ENCODE results near the gene XCR1. TPM values are rescaled to one million over a fixed set of nuclear protein-coding genes. Genes with fewer than 3 reads are reported as not detected.

XCR1 gene
- total RNA-seq, 1 donor from 2014 or later = not detected

- ChIA-PET POLR2A (no interaction called here), CTCF (interaction anchor here (0.6 to 0.9 kb wide), 2 partner anchors 12 to 113 kb away, joined by 3 read pairs; no protein-coding TSS in a partner anchor)
- Mint-ChIP-seq H3K27ac (no peak overlapping the region), H3K27me3 (no peaks in the 10 kb centered on the region), H3K4me1 (peaks cover 13% of the 10 kb centered on the region), H3K9me3 (no peaks in the 10 kb centered on the region), H3K4me3 (no peak overlapping the region), H3K36me3 (ENCODE audit: low read depth) (peaks cover 86% of the 10 kb centered on the region)
- ATAC-seq (ENCODE audit: low read depth) (no peak), DNase-seq (no peak)
- TF ChIP-seq CTCF (IDR thresholded peaks at IDR 0.05) = no peak
- intact Hi-C loops (cut with micrococcal nuclease) = no loop called here
Measured at GRCh38 chr3:45968149-45968548, 59.1 kb downstream of the XCR1 start.

- Mint-ChIP-seq H3K36me3 (ENCODE audit: low read depth) (peaks cover 87% of the 10 kb centered on the region), H3K4me1 (peaks cover 9% of the 10 kb centered on the region), H3K27ac (no peak overlapping the region), H3K27me3 (no peaks in the 10 kb centered on the region), H3K9me3 (no peaks in the 10 kb centered on the region), H3K4me3 (no peak overlapping the region)
- POLR2A ChIA-PET = no interaction called here
- ATAC-seq (ENCODE audit: low read depth) (no peak), DNase-seq (no peak)
- CTCF ChIA-PET = interaction anchor here (0.6 to 0.9 kb wide), 2 partner anchors 13 to 113 kb away, joined by 3 read pairs; no protein-coding TSS in a partner anchor
- intact Hi-C loops (cut with micrococcal nuclease) = no loop called here
- no peak for TF ChIP-seq CTCF (IDR thresholded peaks at IDR 0.05)
Measured at GRCh38 chr3:45967724-45968123, 59.6 kb downstream of the XCR1 start.

Other genes with a start within 250 kb of the XCR1 start
- not detected in 2 replicates for gene SLC6A20, start 230.9 kb downstream of the XCR1 start, total RNA-seq
- gene LZTFL1, start 185.4 kb downstream of the XCR1 start, total RNA-seq = 10.8 and 12.6 TPM in 2 replicates
- 0.44 and 0.84 TPM in 2 replicates for gene CCR9, start 140.9 kb downstream of the XCR1 start, total RNA-seq
- not detected in 2 replicates for gene CXCR6, start 84.0 kb downstream of the XCR1 start, total RNA-seq
- gene FYCO1, start 31.7 kb downstream of the XCR1 start, total RNA-seq = 10.6 and 14.9 TPM in 2 replicates
- 0.73 and 0.82 TPM in 2 replicates for gene CCR1, start 180.8 kb upstream of the XCR1 start, total RNA-seq
- not detected in 2 replicates for gene CCR3, start 215.0 kb upstream of the XCR1 start, total RNA-seq